H9 (cell line): ENCODE measurements around the gene MSL3B.

Experiments used
- DNase-seq: peaks from one replicate; pipeline ENCODE4 v3.0.0-alpha.2; 2017
- H2AFZ ChIP-seq: one replicate; pipeline ENCODE4 v1.6.1; 2013; ENCODE audit warnings: mild to moderate bottlenecking, low read length, control low read depth, moderate library complexity
- H2AK5ac ChIP-seq: 2 replicates; pipeline ENCODE4 v1.6.1; 2013; ENCODE audit warnings: low read length, control low read depth, mixed read lengths; ENCODE audit not compliant: insufficient read length
- H2BK120ac ChIP-seq: one replicate; pipeline ENCODE4 v1.6.1; 2013; ENCODE audit warnings: low read depth, mild to moderate bottlenecking, low read length, control low read depth, inconsistent platforms; ENCODE audit not compliant: poor library complexity, severe bottlenecking
- H2BK12ac ChIP-seq: 2 replicates; pipeline ENCODE4 v1.6.1; 2013; ENCODE audit warnings: low read length, control low read depth, mixed read lengths, low read depth; ENCODE audit not compliant: insufficient read length
- H2BK15ac ChIP-seq: 2 replicates; pipeline ENCODE4 v1.6.1; 2013; ENCODE audit warnings: low read depth, low read length, control low read depth
- H2BK20ac ChIP-seq: one replicate; pipeline ENCODE4 v1.6.1; 2013; ENCODE audit warnings: low read depth, mild to moderate bottlenecking, low read length, control low read depth, inconsistent platforms; ENCODE audit not compliant: poor library complexity, severe bottlenecking
- H2BK5ac ChIP-seq: 2 replicates; pipeline ENCODE4 v1.6.1; 2013; ENCODE audit warnings: low read length, control low read depth, mixed read lengths; ENCODE audit not compliant: insufficient read length
- H3K14ac ChIP-seq: 2 replicates; pipeline ENCODE4 v1.6.1; 2013; ENCODE audit warnings: low read length, control low read depth; ENCODE audit not compliant: insufficient read depth
- H3K18ac ChIP-seq: 2 replicates; pipeline ENCODE4 v1.6.1; 2013; ENCODE audit warnings: low read depth, mild to moderate bottlenecking, mixed read lengths, low read length, control low read depth; ENCODE audit not compliant: insufficient read length
- H3K23ac ChIP-seq: 2 replicates; pipeline ENCODE4 v1.6.1; 2013; ENCODE audit warnings: low read length, control low read depth, mixed read lengths, low read depth; ENCODE audit not compliant: insufficient read length
- H3K23me2 ChIP-seq: 2 replicates; pipeline ENCODE4 v1.6.1; 2013; ENCODE audit warnings: low read depth, mild to moderate bottlenecking, mixed read lengths, low read length, control low read depth; ENCODE audit not compliant: insufficient read length, poor library complexity, severe bottlenecking
- H3K27ac ChIP-seq: 2 replicates; pipeline ENCODE4 v1.5.1; 2013; ENCODE audit warnings: low read length, control low read depth, mixed read lengths, low read depth; ENCODE audit not compliant: insufficient read length
- H3K27me3 ChIP-seq: 2 replicates; pipeline ENCODE4 v1.6.1; 2013; ENCODE audit warnings: low read length, control low read depth, inconsistent platforms; ENCODE audit not compliant: insufficient read depth
- H3K4ac ChIP-seq: 2 replicates; pipeline ENCODE4 v1.6.1; 2013; ENCODE audit warnings: low read depth, mild to moderate bottlenecking, control low read depth, inconsistent platforms, low read length, moderate library complexity
- H3K4me1 ChIP-seq: 2 replicates; pipeline ENCODE4 v1.6.1; 2013; ENCODE audit warnings: low read length, control low read depth, inconsistent platforms; ENCODE audit not compliant: insufficient read depth
- H3K4me2 ChIP-seq: 2 replicates; pipeline ENCODE4 v1.6.1; 2013; ENCODE audit warnings: low read length, control low read depth, mixed read lengths; ENCODE audit not compliant: insufficient read length, insufficient read depth
- H3K56ac ChIP-seq: 2 replicates; pipeline ENCODE4 v1.6.1; 2013; ENCODE audit warnings: low read depth, mild to moderate bottlenecking, mixed read lengths, low read length, control low read depth; ENCODE audit not compliant: insufficient read length
- H3K79me1 ChIP-seq: 2 replicates; pipeline ENCODE4 v1.6.1; 2013; ENCODE audit warnings: low read depth, mild to moderate bottlenecking, moderate library complexity, low read length, control low read depth, inconsistent platforms; ENCODE audit not compliant: insufficient read depth, poor library complexity, severe bottlenecking
- H3K79me2 ChIP-seq: 2 replicates; pipeline ENCODE4 v1.6.1; 2013; ENCODE audit warnings: low read length, control low read depth, inconsistent platforms; ENCODE audit not compliant: insufficient read depth
- H3K9ac ChIP-seq: 2 replicates; pipeline ENCODE4 v1.6.1; 2013; ENCODE audit warnings: low read length, control low read depth, mixed read lengths; ENCODE audit not compliant: insufficient read length; ENCODE audit errors: extremely low read depth
- H3K9me3 ChIP-seq: one replicate; pipeline ENCODE4 v1.6.1; 2013; ENCODE audit warnings: low read depth, low read length, inconsistent platforms; ENCODE audit not compliant: control insufficient read depth
- H3T11ph ChIP-seq: one replicate; pipeline ENCODE4 v1.6.1; 2013; ENCODE audit warnings: mild to moderate bottlenecking, low read length, control low read depth, inconsistent platforms
- H4K20me1 ChIP-seq: one replicate; pipeline ENCODE4 v1.6.1; 2013; ENCODE audit not compliant: control insufficient read depth, insufficient read length, insufficient read depth
- H4K5ac ChIP-seq: 2 replicates; pipeline ENCODE4 v1.6.1; 2013; ENCODE audit warnings: low read depth, mild to moderate bottlenecking, mixed read lengths, low read length, control low read depth; ENCODE audit not compliant: insufficient read length
- H4K8ac ChIP-seq: replicated peaks from 2 replicates; pipeline ENCODE4 v1.6.1; 2013; ENCODE audit warnings: low read length, control low read depth, mixed read lengths, low read depth; ENCODE audit not compliant: insufficient read length
- H4K91ac ChIP-seq: 2 replicates; pipeline ENCODE4 v1.6.1; 2013; ENCODE audit warnings: low read depth, mild to moderate bottlenecking, moderate library complexity, mixed read lengths, low read length, control low read depth; ENCODE audit not compliant: insufficient read length
- H3K27ac Mint-ChIP-seq, 3 experiments: 2 replicates in 2 of 3; 3 replicates in 1 of 3; pipeline ENCODE4 v1.8.0; 2020 to 2021; ENCODE audit warnings: mixed read lengths in 3 of 3, mild to moderate bottlenecking in 1 of 3, moderate library complexity in 1 of 3
- H3K27me3 Mint-ChIP-seq: 2 replicates; pipeline ENCODE4 v1.8.0; 2021; ENCODE audit warnings: low read depth, mild to moderate bottlenecking, moderate library complexity, mixed read lengths
- H3K36me3 Mint-ChIP-seq, 3 experiments: 2 replicates in 2 of 3; 3 replicates in 1 of 3; pipeline ENCODE4 v1.8.0; 2020 to 2021; ENCODE audit warnings: low read depth in 3 of 3, mixed read lengths in 3 of 3; ENCODE audit not compliant: insufficient read depth in 1 of 3
- H3K4me1 Mint-ChIP-seq, 2 experiments: 2 replicates each; pipeline ENCODE4 v1.8.0; 2020; ENCODE audit warnings: mixed read lengths in 2 of 2
- H3K4me3 Mint-ChIP-seq, 2 experiments: 2 replicates in 1 of 2; 3 replicates in 1 of 2; pipeline ENCODE4 v1.8.0; 2020 to 2021; ENCODE audit warnings: mild to moderate bottlenecking in 2 of 2, mixed read lengths in 2 of 2, moderate library complexity in 1 of 2
- H3K9me3 Mint-ChIP-seq, 2 experiments: 2 replicates in 1 of 2; 3 replicates in 1 of 2; pipeline ENCODE4 v1.8.0; 2020; ENCODE audit warnings: mild to moderate bottlenecking in 2 of 2, mixed read lengths in 2 of 2, moderate library complexity in 1 of 2
- WGBS: extraction: QIAGEN DNeasy Blood & Tissue Kit; methylation state at CpG from one replicate; pipeline ENCODE4 v1.1.7; 2013; ENCODE audit warnings: missing lambda C conversion rate, low lambda C conversion rate, mixed read lengths; ENCODE audit not compliant: insufficient read length; ENCODE audit errors: extremely low coverage; 5-methylcytosine and 5-hydroxymethylcytosine counted together
- TF ChIP-seq, protein P1 (sequence below): fragments of 200-600 bp; sonication (generic); conservative IDR thresholded peaks from 3 replicates; pipeline ENCODE4 v1.8.0; 2021; ENCODE audit warnings: antibody characterized with exemption, mild to moderate bottlenecking

MSL3B gene

DNA sequence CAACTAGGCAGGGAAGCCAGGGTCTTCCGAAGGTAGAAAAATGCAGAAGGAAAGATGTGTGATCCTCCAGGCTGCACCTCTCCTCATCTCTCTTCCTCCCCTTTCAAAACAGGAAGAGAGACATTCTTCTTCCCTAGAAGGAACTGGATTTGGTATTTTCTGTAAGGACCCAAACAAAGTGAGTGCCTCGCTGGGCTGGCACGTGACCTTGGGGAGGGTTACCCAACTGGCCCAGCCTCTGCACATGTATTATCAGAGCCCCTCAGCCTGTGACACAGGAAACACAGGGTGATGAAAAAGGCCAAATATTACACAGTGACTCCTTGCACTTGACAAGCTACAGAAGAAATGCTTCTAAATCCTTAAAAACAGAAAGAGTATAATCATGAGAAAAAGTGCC, 16.1 kb downstream of the MSL3B start:
- H3K4me3 Mint-ChIP-seq, result peak overlapping the region; percentile 95 to 99; a peak in 4 of 5 replicates
- Histone ChIP-seq H3T11ph (no peak overlapping the region), H3K79me1 (peaks cover 3% of the 10 kb centered on the region), H3K18ac (no peak overlapping the region), H3K27ac (no peak overlapping the region), H3K9ac (no peak overlapping the region), H4K20me1 (no peaks in the 10 kb centered on the region), H3K23ac (no peak overlapping the region), H2BK12ac (no peak overlapping the region), H3K56ac (no peak overlapping the region), H2BK15ac (no peak overlapping the region), H4K5ac (no peak overlapping the region), H3K4me2 (peak overlapping the region; percentile 24), H3K4me1 (peaks cover 2% of the 10 kb centered on the region; the same call in 1 of the 2 replicates), H2BK5ac (no peak overlapping the region), H3K23me2 (peaks cover 11% of the 10 kb centered on the region), H3K9me3 (no peaks in the 10 kb centered on the region), H3K4ac (no peak overlapping the region), H3K79me2 (peaks cover 27% of the 10 kb centered on the region; the same call in 1 of the 2 replicates), H3K27me3 (no peaks in the 10 kb centered on the region), H3K14ac (no peak overlapping the region), H4K91ac (no peak overlapping the region), H2BK120ac (no peak overlapping the region), H4K8ac (no peak overlapping the region), H2AFZ (no peak overlapping the region), H2AK5ac (no peak overlapping the region), H2BK20ac (no peak overlapping the region)
- peaks cover 43 to 59% (median 55%) of the 10 kb centered on the region in 3 experiments for H3K36me3 Mint-ChIP-seq
- WGBS, result no CpG with 5 or more reads among the region's 3 CpGs
- TF ChIP-seq, protein P1, sequence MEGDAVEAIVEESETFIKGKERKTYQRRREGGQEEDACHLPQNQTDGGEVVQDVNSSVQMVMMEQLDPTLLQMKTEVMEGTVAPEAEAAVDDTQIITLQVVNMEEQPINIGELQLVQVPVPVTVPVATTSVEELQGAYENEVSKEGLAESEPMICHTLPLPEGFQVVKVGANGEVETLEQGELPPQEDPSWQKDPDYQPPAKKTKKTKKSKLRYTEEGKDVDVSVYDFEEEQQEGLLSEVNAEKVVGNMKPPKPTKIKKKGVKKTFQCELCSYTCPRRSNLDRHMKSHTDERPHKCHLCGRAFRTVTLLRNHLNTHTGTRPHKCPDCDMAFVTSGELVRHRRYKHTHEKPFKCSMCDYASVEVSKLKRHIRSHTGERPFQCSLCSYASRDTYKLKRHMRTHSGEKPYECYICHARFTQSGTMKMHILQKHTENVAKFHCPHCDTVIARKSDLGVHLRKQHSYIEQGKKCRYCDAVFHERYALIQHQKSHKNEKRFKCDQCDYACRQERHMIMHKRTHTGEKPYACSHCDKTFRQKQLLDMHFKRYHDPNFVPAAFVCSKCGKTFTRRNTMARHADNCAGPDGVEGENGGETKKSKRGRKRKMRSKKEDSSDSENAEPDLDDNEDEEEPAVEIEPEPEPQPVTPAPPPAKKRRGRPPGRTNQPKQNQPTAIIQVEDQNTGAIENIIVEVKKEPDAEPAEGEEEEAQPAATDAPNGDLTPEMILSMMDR, result no peak
- H3K4me1 Mint-ChIP-seq, result peaks cover 23 to 24% of the 10 kb centered on the region in 2 experiments
- H3K9me3 Mint-ChIP-seq, result no peaks in the 10 kb centered on the region; a peak in 1 of 5 replicates
- H3K27me3 Mint-ChIP-seq, result no peaks in the 10 kb centered on the region; the same call in 1 of the 2 replicates
- no peak for DNase-seq
- no peak overlapping the region for H3K27ac Mint-ChIP-seq
